ENCODE results near the gene SLC12A7. TPM values are rescaled to one million over a fixed set of nuclear protein-coding genes. Genes with fewer than 3 reads are reported as not detected.

SLC12A7 gene
- total RNA-seq, 4 donors from 2014 or later: 4.6 to 49.8 (median 15.8) TPM

GRCh38 chr5:1037123-1037670, 74.7 kb downstream of the SLC12A7 start:
- no peak for DNase-seq

GRCh38 chr5:1036504-1037122, 75.2 kb downstream of the SLC12A7 start:
- Histone ChIP-seq H3K27ac (no peak overlapping the region), H3K27me3 (no peaks in the 10 kb centered on the region), H3K9me3 (no peaks in the 10 kb centered on the region), H3K36me3 (no peaks in the 10 kb centered on the region), H3K4me1 (no peaks in the 10 kb centered on the region), H3K4me3 (no peak overlapping the region)
- no peak for TF ChIP-seq CTCF (IDR thresholded peaks at IDR 0.05)
- no peak for TF ChIP-seq POLR2A (IDR thresholded peaks at IDR 0.05)
- intact Hi-C loops (cut with DNase I; ENCODE audit: low total_unique reads): no loop called here
- no peak for DNase-seq

More at GRCh38 chr5:1037123-1037670, 74.7 kb downstream of the SLC12A7 start:
- intact Hi-C loops (cut with DNase I; ENCODE audit: low total_unique reads): no loop called here
- Histone ChIP-seq H3K36me3 (no peaks in the 10 kb centered on the region), H3K4me1 (no peaks in the 10 kb centered on the region), H3K4me3 (no peak overlapping the region), H3K27ac (no peak overlapping the region), H3K9me3 (no peaks in the 10 kb centered on the region), H3K27me3 (no peaks in the 10 kb centered on the region)
- no peak for TF ChIP-seq CTCF (IDR thresholded peaks at IDR 0.05)
- TF ChIP-seq POLR2A (IDR thresholded peaks at IDR 0.05): no peak

GRCh38 chr5:1035421-1036405, 76.2 kb downstream of the SLC12A7 start:
- Histone ChIP-seq H3K27me3 (no peaks in the 10 kb centered on the region), H3K36me3 (no peaks in the 10 kb centered on the region), H3K4me3 (no peak overlapping the region), H3K27ac (no peak overlapping the region), H3K4me1 (no peaks in the 10 kb centered on the region), H3K9me3 (no peaks in the 10 kb centered on the region)
- no peak for DNase-seq
- intact Hi-C loops (cut with DNase I; ENCODE audit: low total_unique reads): no loop called here
- no peak for TF ChIP-seq POLR2A (IDR thresholded peaks at IDR 0.05)
- no peak for TF ChIP-seq CTCF (IDR thresholded peaks at IDR 0.05)

- no peak overlapping the region for H3K27ac ChIP-seq
- intact Hi-C loops (cut with DNase I; ENCODE audit: low total_unique reads): no loop called here
- no peak for DNase-seq
- no peak overlapping the region for H3K4me3 ChIP-seq
- no peaks in the 10 kb centered on the region for H3K36me3 ChIP-seq
- TF ChIP-seq POLR2A (IDR thresholded peaks at IDR 0.05) (no peak), CTCF (IDR thresholded peaks at IDR 0.05) (no peak)
- no peaks in the 10 kb centered on the region for H3K27me3 ChIP-seq
- H3K9me3 ChIP-seq: no peaks in the 10 kb centered on the region
- H3K4me1 ChIP-seq: no peaks in the 10 kb centered on the region
These were observed 76.9 kb downstream of the SLC12A7 start for GRCh38 chr5:1034986-1035385.
